Heart left ventricle (tissue), 16 donors: ENCODE measurements around the gene NANOS3. TPM values are rescaled to one million over a fixed set of nuclear protein-coding genes. Genes with fewer than 3 reads are reported as not detected.

Experiments used
- ATAC-seq, 4 donors: fragments of 200-7000 bp; cut with Tn5 transposase; one replicate each; pipeline ENCODE4 v1.9.1; 2020 to 2022; ENCODE audit warnings: moderate library complexity in 4 of 4, mild to moderate bottlenecking in 3 of 4, moderate number of reproducible peaks in 1 of 4
- DNase-seq, 5 donors: peaks; one replicate each; pipeline ENCODE4 v3.0.0-alpha.2; 2020
- H3K27ac ChIP-seq, 12 donors: fragments of 200-600 bp; sonication (generic) in 4 of 12; one replicate each; pipeline versions ENCODE4 v1.5.0 to v1.8.0; 2016 to 2022; ENCODE audit warnings: mild to moderate bottlenecking in 2 of 12
- H3K27me3 ChIP-seq, 9 donors: fragments of 200-600 bp; sonication (generic) in 2 of 9; one replicate each; pipeline versions ENCODE4 v1.5.1 to v1.8.0; 2016 to 2022; ENCODE audit warnings: mild to moderate bottlenecking in 3 of 9
- H3K36me3 ChIP-seq, 9 donors: fragments of 200-600 bp; sonication (generic) in 2 of 9; one replicate each; pipeline versions ENCODE4 v1.5.0 to v1.8.0; 2018 to 2022; ENCODE audit warnings: mild to moderate bottlenecking in 2 of 9
- H3K4me1 ChIP-seq, 12 donors: fragments of 200-600 bp; sonication (generic) in 4 of 12; one replicate each; pipeline versions ENCODE4 v1.5.0 to v1.8.0; 2016 to 2022; ENCODE audit warnings: mild to moderate bottlenecking in 3 of 12
- H3K4me3 ChIP-seq, 12 donors: fragments of 200-600 bp; sonication (generic) in 4 of 12; one replicate each; pipeline versions ENCODE4 v1.5.0 to v1.8.0; 2017 to 2022; ENCODE audit warnings: mild to moderate bottlenecking in 9 of 12, moderate library complexity in 4 of 12
- H3K9me3 ChIP-seq, 12 donors: fragments of 200-600 bp; sonication (generic) in 4 of 12; one replicate each; pipeline versions ENCODE4 v1.5.0 to v1.8.0; 2016 to 2022; ENCODE audit warnings: mild to moderate bottlenecking in 1 of 12
- POLR2A ChIP-seq, 2 donors: fragments of 450-650 bp; IDR thresholded peaks; one replicate each; pipeline ENCODE4 v1.6.1; 2017; ENCODE audit warnings: antibody characterized with exemption in 2 of 2, mild to moderate bottlenecking in 2 of 2, moderate library complexity in 2 of 2
- WGBS, 4 donors: extraction: QIAGEN DNeasy Blood & Tissue Kit in 2 of 4; methylation state at CpG; one replicate each; pipeline versions ENCODE4 v1.1.5 to v1.1.7; 2013 to 2018; 5-methylcytosine and 5-hydroxymethylcytosine counted together
- intact Hi-C, 10 donors: fragments of 100-400 bp; cut with DNase I; formaldehyde crosslinking; loops; one replicate each; pipeline versions ENCODE4 v1.11.1 to v1.14.2; 2022
- polyA plus RNA-seq, 2 donors: library from polyadenylated mRNA; stranded (reverse); fragments of 200-250 nt; gene quantifications; one replicate each; pipeline ENCODE4 v1.2.3, GENCODE V29; 2013
- total RNA-seq, 9 donors: library from RNA; depleted of rRNA in 2 of 9; stranded (reverse); fragments of >200 nt in 2 of 9; fragmentation: NEBNext Ultra II Directional in 3 of 9; extraction: Animal tissue kit (Norgen Biotek cat#: 25700) in 3 of 9; gene quantifications; one replicate each; pipeline versions ENCODE4 v1.1.0 to v1.2.4, GENCODE V29; 2016 to 2023
- TF ChIP-seq, protein P1 (sequence below), 12 donors: fragments of 200-600 bp; sonication (generic) in 4 of 12; IDR thresholded peaks; one replicate each; pipeline versions ENCODE4 v1.5.0 to v1.8.0; 2018 to 2022; ENCODE audit warnings: antibody characterized with exemption in 12 of 12, mild to moderate bottlenecking in 5 of 12
- donor health status: ischemic (EF 13 %, LVEDD 7.1; RV severe dilation, severe dysfunction).
- donor health status: healthy with polysubstance abuse.
- donor health status: DM: no; HTN: yes; CAD: no.
- donor health status: DM: no; HTN: no; CAD: no.
- donor health status: ischemic (EF 25% LVEDD 6.9; RV normal size, moderate dysfunction).
- donor health status: ischemic (EF 25% LVEDD 5.7; RV mildly dilated, moderate dysfunction).
- donor health status: healthy.
- donor health status: DM: yes; HTN: yes; CAD: no.
- donor health status: ischemic (EF 35%, LVEDD 5.7; RV mildly dilated, moderate dysfunction).
- donor health status: nonischemic (EF 11% LVEDD 7.7; RV severe dilation, severe dysfunction).
- donor health status: DM: yes; HTN: yes; CAD: no.
- donor health status: PGD.
- donor health status: ischemic (EF 29% LVEDD 5.4; RV normal size, mild dysfunction).
- donor health status: nonischemic (EF 23%, LVEDD 6.1; RV moderate dilation, normal function).

The NANOS3 gene
- total and polyA plus RNA-seq, 11 donors = 0.36 to 1.7 (median 1.1) TPM; not detected in 5

DNA sequence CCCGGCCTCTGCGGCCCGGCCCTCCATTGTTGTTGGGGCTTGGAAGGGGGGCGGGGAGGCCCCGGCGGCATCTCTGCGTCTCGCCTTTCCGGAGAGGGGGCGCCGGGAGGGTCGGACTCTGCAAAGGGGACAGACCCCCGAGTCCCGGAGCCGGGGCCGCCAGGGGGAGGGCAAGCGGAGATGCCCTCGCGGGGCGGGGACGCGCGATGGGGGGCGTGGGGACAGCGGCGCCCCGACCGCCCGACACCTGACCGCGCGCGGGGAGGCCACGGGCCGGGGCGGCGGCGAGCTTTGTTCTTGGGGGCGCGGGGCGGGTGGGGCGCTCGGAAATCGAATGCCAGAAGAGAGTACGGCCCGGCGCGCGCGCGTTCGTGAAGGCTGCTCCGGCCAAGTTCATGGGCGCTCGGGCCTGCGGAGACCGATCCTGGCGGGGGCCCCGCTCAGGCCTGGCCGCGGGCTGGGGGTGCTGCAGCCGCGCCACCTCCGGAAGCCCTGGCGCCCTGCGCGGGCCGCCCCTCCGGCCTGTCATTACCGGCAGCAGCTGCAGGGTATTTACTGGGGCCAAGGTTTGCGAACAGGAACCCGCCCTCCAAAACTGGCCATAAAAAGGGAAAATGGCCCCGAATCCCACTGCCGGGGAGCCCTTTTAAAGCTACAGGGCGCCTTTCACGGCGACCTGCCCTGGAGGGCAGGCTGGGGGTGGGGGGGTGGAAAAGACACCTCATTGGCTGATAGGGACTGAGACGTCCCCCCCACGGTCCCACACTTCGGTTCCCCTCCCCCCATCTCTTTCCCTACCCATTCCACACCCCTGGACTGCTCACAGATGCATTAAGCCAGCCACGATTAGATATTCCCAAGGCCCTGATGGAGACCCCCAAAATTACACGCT, 11.1 kb upstream of the NANOS3 start:
- ATAC-seq (no peak), DNase-seq (peak in 3 of 5 donors; percentile 45 to 52 (median 45))
- intact Hi-C loops = loop anchor here in 4 of 10 donors (10.0 kb wide), 2 partner anchors 271 to 591 kb away; no protein-coding TSS in a partner anchor
- Histone ChIP-seq H3K27ac (peak overlapping the region in 10 of 12 donors; percentile 43 to 79 (median 64)), H3K4me3 (peak overlapping the region; percentile 56 to 80 (median 70)), H3K27me3 (peaks cover 0 to 18% (median 0%) of the 10 kb centered on the region in 9 donors), H3K4me1 (peaks cover 0 to 34% (median 19%) of the 10 kb centered on the region in 12 donors), H3K9me3 (no peaks in the 10 kb centered on the region), H3K36me3 (no peaks in the 10 kb centered on the region)
- WGBS, 4 donors = 2 to 9% (median 5%) methylated on average over 12 to 82 of the region's 82 CpGs
- TF ChIP-seq, protein P1, sequence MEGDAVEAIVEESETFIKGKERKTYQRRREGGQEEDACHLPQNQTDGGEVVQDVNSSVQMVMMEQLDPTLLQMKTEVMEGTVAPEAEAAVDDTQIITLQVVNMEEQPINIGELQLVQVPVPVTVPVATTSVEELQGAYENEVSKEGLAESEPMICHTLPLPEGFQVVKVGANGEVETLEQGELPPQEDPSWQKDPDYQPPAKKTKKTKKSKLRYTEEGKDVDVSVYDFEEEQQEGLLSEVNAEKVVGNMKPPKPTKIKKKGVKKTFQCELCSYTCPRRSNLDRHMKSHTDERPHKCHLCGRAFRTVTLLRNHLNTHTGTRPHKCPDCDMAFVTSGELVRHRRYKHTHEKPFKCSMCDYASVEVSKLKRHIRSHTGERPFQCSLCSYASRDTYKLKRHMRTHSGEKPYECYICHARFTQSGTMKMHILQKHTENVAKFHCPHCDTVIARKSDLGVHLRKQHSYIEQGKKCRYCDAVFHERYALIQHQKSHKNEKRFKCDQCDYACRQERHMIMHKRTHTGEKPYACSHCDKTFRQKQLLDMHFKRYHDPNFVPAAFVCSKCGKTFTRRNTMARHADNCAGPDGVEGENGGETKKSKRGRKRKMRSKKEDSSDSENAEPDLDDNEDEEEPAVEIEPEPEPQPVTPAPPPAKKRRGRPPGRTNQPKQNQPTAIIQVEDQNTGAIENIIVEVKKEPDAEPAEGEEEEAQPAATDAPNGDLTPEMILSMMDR (IDR thresholded peaks at IDR 0.05) = peak in 1 of 12 donors; percentile 6
- no peak for TF ChIP-seq POLR2A (IDR thresholded peaks at IDR 0.05)

DNA sequence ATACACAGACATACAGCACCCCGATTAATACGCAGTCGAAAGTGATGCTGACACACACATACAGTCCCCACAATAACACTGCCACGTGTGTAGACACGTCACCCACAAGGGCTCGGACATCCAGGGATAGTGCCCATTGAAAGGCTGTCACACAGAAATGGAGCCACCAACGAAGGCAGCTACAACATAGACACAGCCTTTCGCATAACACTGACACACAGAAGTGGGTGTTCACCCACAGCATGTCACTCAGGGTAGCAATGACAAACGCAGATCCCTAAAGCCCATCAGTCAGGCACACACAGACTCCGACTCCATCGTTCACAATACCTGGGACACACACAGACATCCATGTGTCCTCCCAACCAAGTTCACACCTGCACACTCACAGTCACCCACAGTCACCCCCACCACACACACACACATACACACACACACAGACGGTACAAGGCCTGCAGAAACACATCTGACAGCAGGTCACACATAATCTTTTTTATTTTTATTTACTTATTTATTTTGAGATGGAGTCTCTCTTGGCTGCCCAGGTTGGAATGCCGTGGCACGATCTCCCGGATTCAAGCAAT, 10.4 kb upstream of the NANOS3 start:
- H3K27ac ChIP-seq = peak overlapping the region in 2 of 12 donors; percentile 43 to 67
- ATAC-seq (no peak), DNase-seq (no peak)
- H3K4me3 ChIP-seq = peak overlapping the region in 9 of 12 donors; percentile 56 to 80 (median 69)
- WGBS, 4 donors = 75 to 79% (median 77%) methylated on average over 15 of the region's 15 CpGs
- H3K27me3 ChIP-seq = peaks cover 0 to 18% (median 0%) of the 10 kb centered on the region in 9 donors
- TF ChIP-seq, protein P1 (IDR thresholded peaks at IDR 0.05) = no peak
- H3K4me1 ChIP-seq = peaks cover 0 to 27% (median 12%) of the 10 kb centered on the region in 12 donors
- no peaks in the 10 kb centered on the region for H3K9me3 ChIP-seq
- intact Hi-C loops = loop anchor here in 4 of 10 donors (10.0 kb wide), 2 partner anchors 272 to 592 kb away; no protein-coding TSS in a partner anchor
- no peaks in the 10 kb centered on the region for H3K36me3 ChIP-seq

DNA sequence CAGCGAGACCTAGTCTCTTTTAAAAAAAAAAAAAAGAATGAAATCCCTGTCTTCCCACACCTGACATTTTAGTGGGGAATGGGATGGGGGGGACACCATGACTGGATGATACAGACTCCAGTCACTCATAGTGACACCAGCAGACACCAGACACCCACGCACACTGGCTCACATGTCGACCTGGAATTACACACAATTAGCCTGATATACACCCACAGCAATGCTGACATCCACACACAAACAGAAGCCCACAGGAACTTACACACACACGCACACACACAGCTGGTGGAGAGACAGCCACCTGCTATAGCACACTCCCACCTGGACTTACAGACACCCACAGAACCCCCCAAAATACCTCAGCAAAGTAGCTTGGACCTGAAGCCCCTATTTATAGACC, 8.3 kb upstream of the NANOS3 start:
- no peak overlapping the region for H3K4me3 ChIP-seq
- DNase-seq (no peak), ATAC-seq (no peak)
- no peaks in the 10 kb centered on the region for H3K36me3 ChIP-seq
- H3K27me3 ChIP-seq = peaks cover 0 to 18% (median 0%) of the 10 kb centered on the region in 9 donors
- H3K4me1 ChIP-seq = peaks cover 0 to 31% (median 9%) of the 10 kb centered on the region in 12 donors
- TF ChIP-seq POLR2A (IDR thresholded peaks at IDR 0.05) = no peak
- TF ChIP-seq, protein P1 (IDR thresholded peaks at IDR 0.05) = no peak
- WGBS, 4 donors = 71 to 93% (median 86%) methylated on average over 4 of the region's 4 CpGs
- no peak overlapping the region for H3K27ac ChIP-seq
- intact Hi-C loops = loop anchor here in 4 of 10 donors (10.0 kb wide), 2 partner anchors 274 to 594 kb away; no protein-coding TSS in a partner anchor
- H3K9me3 ChIP-seq = no peaks in the 10 kb centered on the region

DNA sequence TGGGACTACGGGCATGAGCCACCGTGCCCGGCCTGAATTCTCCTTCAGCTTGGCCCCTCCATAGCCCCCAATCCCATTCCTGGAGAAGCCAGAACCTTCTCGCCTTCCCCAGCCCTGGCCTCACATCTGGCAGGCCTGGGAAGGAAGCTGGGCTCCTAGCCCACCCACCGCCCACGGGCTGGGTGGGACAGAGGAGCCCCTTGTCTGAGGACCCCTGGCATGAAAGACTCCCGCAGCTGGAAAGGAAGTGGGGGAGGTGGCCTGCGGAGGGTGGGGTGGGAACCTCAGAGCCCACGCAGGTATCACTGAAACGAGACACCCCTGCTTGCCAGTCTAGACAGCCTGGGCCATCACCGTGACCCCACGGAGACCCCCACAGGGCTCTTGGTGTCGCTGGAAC, 7.7 kb upstream of the NANOS3 start:
- Histone ChIP-seq H3K27me3 (peaks cover 0 to 18% (median 0%) of the 10 kb centered on the region in 9 donors), H3K9me3 (no peaks in the 10 kb centered on the region), H3K36me3 (no peaks in the 10 kb centered on the region), H3K4me3 (no peak overlapping the region), H3K27ac (no peak overlapping the region), H3K4me1 (peaks cover 0 to 31% (median 9%) of the 10 kb centered on the region in 12 donors)
- DNase-seq (no peak), ATAC-seq (no peak)
- WGBS, 4 donors = 69 to 76% (median 74%) methylated on average over 9 to 13 of the region's 13 CpGs
- intact Hi-C loops = loop anchor here in 4 of 10 donors (10.0 kb wide), 2 partner anchors 274 to 594 kb away; no protein-coding TSS in a partner anchor
- TF ChIP-seq, protein P1 (IDR thresholded peaks at IDR 0.05) = no peak
- no peak for TF ChIP-seq POLR2A (IDR thresholded peaks at IDR 0.05)
